Sciatic nerve (tissue), 2 donors: Measurements from ENCODE around the gene ZFAND6. TPM values are rescaled to one million over a fixed set of nuclear protein-coding genes. Genes with fewer than 3 reads are reported as not detected.
"Not testable (repeated sequence)": the region's sequence is repeated elsewhere in the genome, so short reads cannot be mapped to it uniquely, and the experiment has no call there.

Experiments
- ATAC-seq: fragments of 200-7000 bp; cut with Tn5 transposase; one replicate; pipeline ENCODE4 v1.9.1; 2020; ENCODE audit warnings: mild to moderate bottlenecking, moderate library complexity
- DNase-seq: peaks from one replicate; pipeline ENCODE4 v3.0.0-alpha.2; 2020; ENCODE audit warnings: low spot score
- intact Hi-C: fragments of 100-400 bp; cut with DNase I; formaldehyde crosslinking; loops from one replicate; pipeline ENCODE4 v1.14.2; 2022
- total RNA-seq: library from RNA; stranded (reverse); fragmentation: NEBNext Ultra II Directional; extraction: Animal tissue kit (Norgen Biotek cat#: 25700); gene quantifications from one replicate; pipeline ENCODE4 v1.2.1, GENCODE V29; 2021
- donor health status: DM: no; HTN: no; CAD: no.
- donor health status: DM: no; HTN: no; CAD: no.

The ZFAND6 gene
- total RNA-seq, result 85.3 TPM

DNA sequence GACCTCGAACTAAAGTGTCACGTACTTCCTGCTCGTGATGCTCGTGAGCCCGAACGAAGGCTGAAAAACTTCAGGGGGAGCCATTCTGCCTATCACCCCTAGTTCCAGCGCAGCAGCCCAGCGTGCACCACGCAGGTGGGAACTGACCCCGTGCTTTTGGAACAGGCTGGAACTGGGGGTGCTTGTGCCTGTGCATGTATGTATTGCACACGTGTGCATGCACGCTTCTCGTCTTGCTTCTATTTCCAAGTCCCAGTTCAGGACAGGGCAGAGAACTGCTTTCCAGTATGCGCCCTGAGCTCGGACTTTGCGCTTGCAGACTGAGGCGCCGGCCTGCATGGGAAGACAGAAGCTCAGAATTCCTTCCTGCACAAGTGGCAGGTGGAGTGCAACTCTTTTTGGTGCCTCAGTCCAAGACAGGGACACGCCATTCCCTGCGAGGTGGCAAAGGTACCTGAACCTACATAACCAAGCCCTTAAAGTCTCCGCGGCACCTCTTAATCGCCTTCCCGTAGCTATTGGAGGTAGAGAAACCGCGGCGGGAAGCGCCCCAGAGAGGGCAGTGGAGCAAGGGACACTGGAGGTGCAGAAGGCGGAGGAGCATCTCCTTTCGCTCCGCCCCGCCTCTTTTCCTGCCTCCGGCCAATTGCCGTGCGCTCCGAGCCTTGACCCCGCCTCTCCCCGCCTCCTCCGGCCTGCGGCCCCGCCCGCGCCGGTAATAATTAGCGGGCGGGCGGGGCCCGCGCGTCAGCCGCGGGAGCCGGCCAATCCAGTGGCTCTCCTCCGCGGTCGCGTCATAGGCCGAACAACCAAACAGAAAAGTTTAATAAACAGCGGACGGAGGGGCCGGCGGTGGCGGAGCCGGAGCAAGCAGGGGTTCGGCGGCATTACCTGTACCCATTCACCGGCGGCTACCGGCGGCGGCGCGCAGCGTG lies at the start of gene ZFAND6:
ZFAND6 (plus strand) TSS at position 826 of the 935 bp plus-strand sequence. CDS start 60,669 bp downstream, outside the sequence.
- DNase-seq (peak; percentile 97), ATAC-seq (peak; percentile 99)
- intact Hi-C loops, result no loop called here

DNA sequence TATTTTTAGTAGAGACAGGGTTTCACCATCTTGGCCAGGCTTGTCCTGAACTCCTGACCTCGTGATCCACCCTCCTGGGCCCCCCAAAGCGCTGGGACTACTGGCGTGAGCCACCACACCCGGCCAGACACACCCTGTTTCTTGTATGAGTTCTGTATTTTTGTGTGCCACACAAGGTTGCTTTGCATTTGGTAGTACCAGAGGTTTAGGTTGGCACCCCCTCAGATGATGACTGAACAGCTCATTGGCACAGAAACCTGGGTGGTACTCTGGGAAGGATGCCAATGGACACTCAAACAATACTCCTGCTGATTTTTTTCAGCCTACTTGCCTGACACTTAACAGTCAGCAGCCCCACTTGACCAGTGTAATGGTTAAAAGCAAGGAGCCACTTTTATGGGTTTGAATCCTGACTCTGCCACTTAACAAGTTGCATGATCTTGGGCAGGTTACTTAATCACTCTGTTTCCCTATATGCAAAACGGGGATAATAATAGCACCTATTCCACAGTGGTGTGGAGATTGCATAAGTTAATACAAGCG lies 49.3 kb upstream of the ZFAND6 start:
- ATAC-seq (no peak), DNase-seq (no peak)
- intact Hi-C loops, result no loop called here

DNA sequence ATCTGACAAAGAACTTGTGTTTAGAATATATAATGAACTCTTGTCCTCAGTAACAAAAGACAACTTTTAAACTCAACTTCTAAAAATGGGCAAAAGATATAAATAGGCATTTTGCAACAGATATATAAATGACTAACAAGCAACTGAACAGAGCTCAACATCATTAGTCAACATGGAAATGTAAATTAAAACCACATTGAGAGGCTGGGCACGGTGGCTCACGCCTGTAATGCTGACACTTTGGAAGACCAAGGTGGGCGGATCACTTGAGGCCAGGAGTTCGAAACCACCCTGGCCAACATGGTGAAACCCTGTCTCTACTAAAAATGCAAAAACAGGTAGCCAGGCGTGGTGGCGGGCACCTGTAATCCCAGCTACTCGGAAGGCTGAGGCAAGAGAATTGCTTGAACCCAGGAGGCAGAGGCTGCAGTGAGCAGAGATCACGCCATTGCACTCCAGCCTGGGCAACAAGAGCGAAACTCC lies 48.4 kb upstream of the ZFAND6 start:
- DNase-seq, intact Hi-C loops, ATAC-seq: not testable (repeated sequence)

DNA sequence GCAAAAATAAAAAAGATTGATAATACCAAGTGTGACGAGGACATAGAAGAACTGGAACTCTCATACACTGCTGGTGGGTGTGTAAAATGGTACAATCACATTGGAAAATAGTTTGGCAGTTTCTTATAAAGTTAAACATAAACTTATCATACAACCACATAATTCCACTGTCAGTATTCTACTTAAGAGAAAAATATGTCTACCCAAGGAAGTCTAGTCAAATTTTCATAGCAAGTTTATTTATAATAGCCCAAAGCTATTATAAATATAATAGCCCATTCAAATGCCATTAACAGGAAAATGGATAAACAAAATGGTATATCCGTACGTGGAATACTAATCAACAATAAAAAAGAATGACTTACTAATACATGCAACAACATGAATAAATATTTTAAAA lies 47.9 kb upstream of the ZFAND6 start:
- ATAC-seq, result no peak
- intact Hi-C loops, result no loop called here
- no peak for DNase-seq

DNA sequence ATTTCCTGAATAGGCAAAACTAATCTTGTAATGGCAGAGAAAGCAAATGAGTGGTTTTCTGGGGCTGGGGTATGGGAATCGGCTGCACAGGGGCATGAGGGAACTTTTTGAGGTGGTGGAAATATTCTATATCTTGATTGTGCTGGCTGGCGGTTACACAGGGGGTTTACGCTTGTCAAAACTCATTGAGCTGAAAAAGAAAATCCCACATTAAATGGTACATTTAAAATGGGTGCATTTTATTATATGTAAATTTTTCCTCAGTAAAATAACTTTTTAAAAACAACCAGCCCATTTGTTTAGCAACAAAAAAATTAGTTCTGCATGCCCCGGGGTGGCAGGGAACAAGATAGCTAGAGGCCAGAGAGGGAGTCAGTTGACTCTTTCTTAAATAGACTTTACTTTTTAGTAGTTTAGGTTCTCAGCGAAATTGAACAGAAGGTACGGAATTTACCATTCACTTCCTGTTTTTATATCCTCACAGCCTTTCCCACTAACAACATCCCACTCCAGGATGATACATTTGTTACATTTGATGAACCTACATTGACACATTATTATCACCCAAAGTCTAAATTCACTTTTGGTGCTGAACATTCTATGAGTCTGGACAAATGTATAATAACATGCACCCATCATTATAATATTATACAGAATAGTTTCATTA lies 47.3 kb upstream of the ZFAND6 start:
- ATAC-seq, result no peak
- intact Hi-C loops, result no loop called here
- DNase-seq, result no peak

DNA sequence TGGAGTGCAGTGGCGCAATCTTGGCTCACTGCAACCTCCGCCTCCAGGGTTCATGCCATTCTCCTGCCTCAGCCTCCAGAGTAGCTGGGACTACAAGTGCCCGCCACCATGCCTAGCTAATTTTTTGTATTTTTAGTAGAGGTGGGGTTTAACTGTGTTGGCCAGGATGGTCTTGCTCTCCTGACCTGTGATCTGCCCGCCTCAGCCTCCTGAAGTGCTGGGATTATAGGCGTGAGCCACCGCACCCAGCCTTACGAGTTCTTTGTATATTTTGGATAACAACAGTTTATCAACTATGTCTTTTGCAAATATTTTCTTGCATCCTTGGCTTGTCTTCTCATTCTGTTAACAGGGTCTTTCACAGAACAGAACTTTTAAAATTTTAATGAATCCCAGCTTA lies 45.3 kb upstream of the ZFAND6 start:
- ATAC-seq, DNase-seq, intact Hi-C loops: not testable (repeated sequence)

DNA sequence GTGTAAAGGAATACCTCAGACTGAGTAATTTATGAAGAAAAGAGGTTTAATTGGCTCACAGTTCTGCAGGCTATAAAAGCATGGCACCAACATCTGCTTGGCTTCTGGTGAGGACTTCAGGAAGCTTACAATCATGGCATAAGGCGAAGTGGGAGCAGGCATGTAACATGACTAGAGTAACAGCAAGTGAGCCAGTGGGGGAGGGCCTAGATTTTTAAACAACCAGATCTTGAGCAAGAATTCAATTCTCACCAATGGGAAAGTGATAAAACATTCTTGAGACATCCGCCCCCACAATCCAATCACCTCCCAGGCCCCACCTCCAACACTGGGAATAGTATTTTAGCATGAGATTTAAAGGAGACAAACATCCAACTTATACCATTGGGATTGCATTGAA lies 44.3 kb upstream of the ZFAND6 start:
- ATAC-seq (no peak), DNase-seq (no peak)
- intact Hi-C loops, result no loop called here

DNA sequence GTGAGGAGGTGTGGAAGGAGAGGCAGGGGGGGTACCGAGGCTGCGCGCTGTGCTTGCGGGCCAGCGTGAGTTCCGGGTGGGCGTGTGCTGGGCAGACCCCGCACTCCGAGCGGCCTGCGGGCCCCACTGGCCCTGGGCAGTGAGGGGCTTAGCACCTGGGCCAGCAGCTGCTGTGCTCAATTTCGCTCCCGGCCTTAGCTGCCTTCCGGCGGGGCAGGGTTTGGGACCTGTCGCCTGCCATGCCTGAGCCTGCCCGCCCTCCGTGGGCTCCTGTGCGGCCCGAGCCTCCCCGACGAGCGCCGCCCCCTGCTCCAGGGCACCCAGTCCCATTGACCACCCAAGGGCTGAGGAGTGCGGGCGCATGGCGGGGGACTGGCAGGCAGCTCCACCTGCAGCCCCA lies 43.0 kb upstream of the ZFAND6 start:
- DNase-seq, intact Hi-C loops, ATAC-seq: not testable (repeated sequence)

DNA sequence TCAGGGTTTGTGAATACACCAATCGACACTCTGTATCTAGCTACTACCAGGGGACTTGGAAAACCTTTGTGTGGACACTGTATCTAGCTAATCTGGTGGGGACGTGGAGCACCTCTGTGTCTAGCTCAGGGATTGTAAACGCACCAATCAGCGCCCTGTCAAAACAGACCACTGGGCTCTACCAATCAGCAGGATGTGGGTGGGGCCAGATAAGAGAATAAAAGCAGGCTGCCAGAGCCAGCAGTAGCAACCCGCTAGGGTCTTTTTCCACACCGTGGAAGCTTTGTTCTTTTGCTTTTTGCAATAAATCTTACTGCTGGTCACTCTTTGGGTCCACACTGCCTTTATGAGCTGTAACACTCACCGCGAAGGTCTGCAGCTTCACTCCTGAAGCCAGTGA lies 42.3 kb upstream of the ZFAND6 start:
- intact Hi-C loops, result not testable (repeated sequence)

DNA sequence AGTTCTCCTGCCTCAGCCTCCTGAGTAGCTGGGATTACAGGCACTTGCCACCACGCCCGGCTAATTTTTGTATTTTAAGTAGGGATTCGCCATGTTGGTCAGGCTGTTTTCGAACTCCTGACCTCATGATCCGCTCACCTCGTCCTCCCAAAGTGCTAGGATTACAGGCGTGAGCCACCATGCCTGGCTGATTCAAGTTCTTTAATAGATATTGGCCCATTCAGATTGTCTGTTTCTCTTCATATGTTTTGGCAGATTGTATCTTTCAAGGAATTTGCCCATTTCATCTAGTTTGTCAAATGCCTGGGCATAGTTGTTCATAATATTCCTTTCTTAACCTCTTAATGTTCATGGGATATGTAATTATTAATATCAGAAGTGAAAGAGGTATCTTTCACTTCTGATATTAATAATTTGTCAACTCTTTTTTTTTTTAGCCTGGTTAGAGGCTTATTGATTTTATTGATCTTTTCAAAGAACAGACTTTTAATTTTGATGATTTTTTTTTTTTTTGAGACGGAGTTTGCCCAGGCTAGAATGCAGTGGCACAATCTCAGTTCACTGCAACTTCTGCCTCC lies 40.2 kb upstream of the ZFAND6 start:
- DNase-seq, result no peak
- intact Hi-C loops, result no loop called here
- ATAC-seq, result no peak

More for the DNA sequence above, 42.3 kb upstream of the ZFAND6 start:
- ATAC-seq, DNase-seq: not testable (repeated sequence)

DNA sequence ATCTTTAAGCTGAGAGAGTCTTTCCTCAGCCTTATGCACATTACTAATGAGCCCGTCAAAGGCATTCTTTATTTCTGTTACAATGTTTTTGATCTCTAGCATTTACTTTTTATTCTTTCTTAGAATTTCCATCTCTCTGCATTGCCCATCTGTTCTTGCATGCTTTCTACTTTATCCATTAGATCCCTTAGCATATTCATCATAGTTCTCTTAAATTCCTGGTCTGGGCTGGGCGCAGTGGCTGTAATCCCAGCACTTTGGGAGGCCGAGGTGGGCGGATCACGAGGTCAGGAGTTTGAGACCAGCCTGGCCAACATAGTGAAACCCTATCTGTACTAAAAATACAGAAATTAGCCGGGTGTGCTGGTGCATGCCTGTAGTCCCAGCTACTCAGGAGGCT lies 39.3 kb upstream of the ZFAND6 start:
- DNase-seq, ATAC-seq, intact Hi-C loops: not testable (repeated sequence)

DNA sequence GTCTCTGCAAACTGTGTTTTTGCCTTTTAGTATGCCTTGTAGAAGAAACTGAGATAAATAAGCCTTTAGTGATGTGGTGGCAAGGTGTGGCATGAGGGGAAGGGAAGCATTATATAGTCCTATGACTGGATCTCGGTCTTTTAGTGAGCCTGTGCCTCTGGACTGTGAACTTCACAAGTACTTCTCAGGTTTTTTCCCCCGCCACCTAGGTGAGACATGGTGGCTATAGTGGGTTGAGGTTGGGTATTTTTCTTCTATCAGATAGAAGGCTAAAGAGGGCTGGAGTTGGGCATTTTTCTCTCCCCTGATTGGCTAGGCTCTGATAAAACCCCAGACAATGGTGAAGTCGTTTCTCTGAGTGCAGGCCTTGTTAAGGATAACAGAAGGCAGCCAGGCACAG lies 38.7 kb upstream of the ZFAND6 start:
- intact Hi-C loops, result no loop called here
- DNase-seq (no peak), ATAC-seq (no peak)

DNA sequence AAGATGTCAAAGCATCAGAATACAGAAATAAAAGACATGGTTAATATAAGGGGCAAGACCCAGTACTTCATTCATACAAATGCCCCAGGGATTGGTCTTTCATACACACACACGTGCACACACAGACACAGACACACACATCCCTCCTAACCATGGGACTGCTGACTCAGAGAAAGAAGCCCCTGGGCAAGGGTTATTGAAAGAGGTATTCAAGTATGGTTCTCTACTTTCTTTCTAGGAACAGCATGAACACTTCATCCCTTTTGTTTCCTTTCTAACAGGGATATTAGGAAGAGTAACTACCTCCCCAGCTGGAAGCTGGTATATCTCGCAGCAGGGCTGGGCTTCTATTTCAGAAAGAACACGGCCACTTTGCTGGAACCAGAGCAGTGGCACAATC lies 33.2 kb upstream of the ZFAND6 start:
- intact Hi-C loops, result no loop called here

DNA sequence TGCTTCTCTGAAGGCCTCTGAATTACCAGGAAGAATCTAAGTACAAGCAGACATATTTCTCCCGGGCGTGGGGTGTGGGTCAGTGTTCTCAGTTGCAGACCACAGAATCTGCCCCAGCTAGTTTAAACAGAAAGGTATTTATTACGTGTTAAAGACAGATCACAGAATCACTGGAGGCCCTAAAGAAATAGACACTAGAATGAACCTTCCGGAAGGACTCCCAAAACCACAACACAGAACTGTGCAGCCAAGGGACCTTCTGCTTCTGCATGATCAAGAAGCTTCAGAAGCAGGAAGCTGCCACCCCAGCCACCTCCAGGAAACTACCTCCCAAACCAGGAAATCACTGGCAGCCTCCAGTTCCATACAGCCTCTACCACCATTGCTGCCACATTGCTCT lies 32.7 kb upstream of the ZFAND6 start:
- no peak for DNase-seq
- intact Hi-C loops, result no loop called here
- no peak for ATAC-seq

More for the DNA sequence above, 33.2 kb upstream of the ZFAND6 start:
- DNase-seq (no peak), ATAC-seq (no peak)

DNA sequence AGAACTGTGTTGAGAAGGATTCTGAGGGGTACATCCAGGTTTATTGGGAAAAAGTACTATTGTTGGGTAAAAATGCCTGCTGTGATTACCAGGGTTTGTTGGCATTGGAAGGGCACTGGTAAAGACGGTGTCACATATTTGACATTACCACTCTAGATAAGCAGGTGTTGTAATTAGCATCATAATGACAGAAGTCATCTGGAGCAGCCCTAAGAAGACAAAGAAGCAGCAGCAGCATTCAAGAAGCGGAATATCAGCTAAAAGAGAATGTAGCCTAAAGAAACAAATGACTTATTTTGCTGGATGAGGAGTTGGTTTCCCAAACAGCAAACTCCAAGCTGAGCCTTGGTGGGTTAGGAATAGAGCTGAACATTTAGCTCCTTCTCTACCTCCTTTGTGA lies 30.5 kb upstream of the ZFAND6 start:
- ATAC-seq, result no peak

DNA sequence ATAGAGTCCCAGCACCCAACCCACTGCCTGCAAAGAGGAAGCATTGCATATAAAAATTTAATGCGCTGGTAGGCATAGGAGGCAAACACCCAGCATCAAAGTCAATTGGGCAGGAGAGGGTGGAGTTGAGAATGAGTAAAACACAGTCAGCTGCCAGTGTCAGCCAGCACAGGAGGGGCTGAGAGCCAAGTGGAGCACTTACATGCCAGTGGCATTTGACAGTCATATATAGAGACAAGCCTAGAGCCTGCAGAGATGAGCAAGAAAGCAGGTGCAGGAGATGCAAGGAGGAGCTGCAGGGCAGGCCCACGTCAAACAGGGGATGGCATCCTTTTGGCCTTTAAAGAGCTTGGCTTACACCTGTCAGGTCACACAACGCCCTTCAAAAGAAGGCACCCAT lies 27.6 kb upstream of the ZFAND6 start:
- intact Hi-C loops, result no loop called here
- ATAC-seq (no peak), DNase-seq (no peak)

More for the DNA sequence above, 30.5 kb upstream of the ZFAND6 start:
- intact Hi-C loops, result no loop called here
- DNase-seq, result no peak

DNA sequence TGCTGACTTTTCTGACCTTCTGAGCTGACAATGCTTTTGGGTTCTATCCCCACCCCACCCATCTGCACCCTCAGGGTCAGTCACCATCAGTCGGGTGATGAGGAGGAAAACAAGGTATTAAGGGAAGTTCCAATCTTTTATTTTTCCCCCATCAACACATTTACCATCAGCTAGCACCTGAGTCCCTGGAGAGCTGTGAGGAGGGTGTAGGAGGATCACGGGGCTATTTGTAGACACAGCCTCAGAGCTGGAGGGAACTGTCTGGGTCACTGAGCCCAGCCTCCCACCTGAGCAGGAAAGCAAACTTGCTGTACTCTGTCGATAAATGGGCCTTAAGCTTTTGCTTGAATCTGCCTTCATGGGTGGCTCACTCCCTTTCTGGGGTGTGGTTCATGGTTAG lies 24.8 kb upstream of the ZFAND6 start:
- intact Hi-C loops, result no loop called here
- ATAC-seq, result no peak
- DNase-seq, result no peak

DNA sequence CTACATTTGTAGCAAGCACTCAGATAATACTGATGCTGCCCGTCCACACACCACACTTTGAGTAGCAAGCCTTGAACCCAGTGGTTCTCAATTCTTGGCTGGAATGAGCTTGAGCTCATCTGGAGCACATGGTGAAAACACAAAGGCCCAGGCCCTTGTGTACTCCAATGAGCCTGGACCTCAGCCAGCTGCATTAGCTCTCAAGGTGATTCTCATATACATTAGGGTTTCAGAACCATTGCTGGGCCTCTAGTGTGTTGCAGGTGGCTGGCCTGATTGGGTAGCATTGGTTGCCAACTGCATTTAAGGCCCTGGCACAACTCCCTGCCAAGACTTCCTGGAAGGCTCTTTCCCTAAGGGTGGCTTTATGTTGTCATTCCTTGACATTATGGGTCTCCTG lies 23.4 kb upstream of the ZFAND6 start:
- ATAC-seq (no peak), DNase-seq (no peak)
- intact Hi-C loops, result no loop called here

DNA sequence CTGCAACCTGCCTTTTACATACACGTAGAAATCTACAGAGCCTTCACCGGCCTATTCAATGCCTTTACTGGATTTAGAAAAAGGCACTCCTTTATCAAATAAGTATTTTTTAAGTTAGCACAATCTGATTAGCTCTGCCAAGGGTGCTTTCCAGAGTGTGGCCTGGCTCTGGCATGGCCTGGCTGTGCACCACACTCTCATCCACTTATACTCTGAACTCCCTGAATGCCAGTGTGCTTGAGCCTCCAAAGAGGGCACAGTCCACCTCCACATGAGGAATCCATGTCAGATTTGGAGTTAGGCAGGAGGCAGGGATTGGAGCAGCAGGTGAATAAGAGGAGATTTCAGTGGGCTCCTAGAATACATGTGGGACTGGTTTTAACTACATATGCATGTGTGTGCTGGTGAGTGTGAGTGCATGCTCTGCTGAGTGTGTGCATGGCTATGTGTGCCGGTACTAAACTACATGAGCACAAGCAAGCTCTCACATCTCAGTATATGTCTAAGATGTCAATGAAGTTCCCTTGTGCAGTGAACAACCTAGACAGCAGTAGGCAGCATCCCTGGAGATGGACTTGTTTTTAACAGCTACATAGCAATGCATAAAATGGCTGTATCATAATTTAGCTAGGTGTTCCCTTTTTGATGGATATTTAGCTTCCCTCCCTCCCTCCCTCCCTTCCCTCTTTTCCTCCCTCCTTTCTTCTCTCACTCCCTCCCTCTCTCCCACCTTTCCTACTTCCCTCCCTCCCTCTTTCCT lies 17.8 kb upstream of the ZFAND6 start:
- no peak for ATAC-seq
- intact Hi-C loops, result no loop called here

More for the DNA sequence above, 17.8 kb upstream of the ZFAND6 start:
- DNase-seq, result no peak
